ENCODE measurements around the gene PROP1.
"Not testable (repeated sequence)": the region's sequence is repeated elsewhere in the genome, so short reads cannot be mapped to it uniquely, and the experiment has no call there.

PROP1 gene

GRCh38 chr5:177943805-177944736 lies 52.0 kb downstream of the PROP1 start:
- DNase-seq = not testable (repeated sequence)

- not testable (repeated sequence) for DNase-seq
These were observed 53.1 kb downstream of the PROP1 start for GRCh38 chr5:177942896-177943295.

Data from NCI-H1105 treated with DMSO at 0.1 percent for 48 hours (cell line).